DOHH2 (cell line): ENCODE results near the gene SMTNL1.

Experiments
- H3F3A ChIP-seq: fragments of 200-600 bp; sonication (generic), shearing (Covaris generic); 2 replicates; pipeline ENCODE4 v1.6.0; 2016; ENCODE audit warnings: antibody characterized with exemption, mild to moderate bottlenecking; ENCODE audit not compliant: control insufficient read depth, insufficient read depth
- H3K27ac ChIP-seq: fragments of 200-600 bp; sonication (generic); 2 replicates; pipeline ENCODE4 v1.5.1; 2014; ENCODE audit warnings: low read depth, mild to moderate bottlenecking, low read length, moderate library complexity
- H3K27me3 ChIP-seq: fragments of 200-600 bp; sonication (generic); 2 replicates; pipeline ENCODE4 v1.6.1; 2014; ENCODE audit warnings: mild to moderate bottlenecking, low read length, mixed read lengths; ENCODE audit not compliant: control insufficient read depth
- H3K36me3 ChIP-seq: fragments of 200-600 bp; sonication (generic); 2 replicates; pipeline ENCODE4 v1.6.1; 2014; ENCODE audit warnings: mild to moderate bottlenecking, low read length, moderate library complexity, mixed read lengths; ENCODE audit not compliant: control insufficient read depth
- H3K4me1 ChIP-seq: fragments of 200-600 bp; sonication (generic); 2 replicates; pipeline ENCODE4 v1.6.1; 2014; ENCODE audit warnings: mild to moderate bottlenecking, low read length, mixed read lengths; ENCODE audit not compliant: control insufficient read depth
- H3K4me2 ChIP-seq: fragments of 200-600 bp; sonication (generic); 2 replicates; pipeline ENCODE4 v1.6.0; 2014; ENCODE audit warnings: mild to moderate bottlenecking, low read length, moderate library complexity
- H3K4me3 ChIP-seq: fragments of 200-600 bp; sonication (generic); 2 replicates; pipeline ENCODE4 v1.5.1; 2014; ENCODE audit warnings: mild to moderate bottlenecking, low read length, mixed read lengths
- H3K79me2 ChIP-seq: fragments of 200-600 bp; sonication (generic); 2 replicates; pipeline ENCODE4 v1.6.1; 2014; ENCODE audit warnings: mild to moderate bottlenecking, low read length, mixed read lengths; ENCODE audit not compliant: control insufficient read depth
- H3K9me2 ChIP-seq: fragments of 200-600 bp; sonication (generic); replicated peaks from 2 replicates; pipeline ENCODE4 v1.6.1; 2014; ENCODE audit warnings: mild to moderate bottlenecking, low read length, mixed read lengths; ENCODE audit not compliant: control insufficient read depth
- H3K9me3 ChIP-seq: fragments of 200-600 bp; sonication (generic); 2 replicates; pipeline ENCODE4 v1.6.1; 2014; ENCODE audit warnings: antibody characterized with exemption, low read length, mixed read lengths; ENCODE audit not compliant: control insufficient read depth, insufficient read depth
- H4K20me1 ChIP-seq: fragments of 200-600 bp; sonication (generic); 2 replicates; pipeline ENCODE4 v1.6.0; 2014; ENCODE audit warnings: low read depth, mild to moderate bottlenecking, antibody characterized with exemption, low read length, moderate library complexity; ENCODE audit not compliant: control insufficient read depth, insufficient read depth
- CTCF ChIP-seq: fragments of 200-600 bp; sonication (generic); IDR thresholded peaks from one replicate; pipeline ENCODE4 v1.5.1; 2014; ENCODE audit warnings: antibody characterized with exemption, mild to moderate bottlenecking, low read depth, low read length; ENCODE audit not compliant: poor library complexity, severe bottlenecking
- EZH2phosphoT487 ChIP-seq: fragments of 200-600 bp; sonication (generic); IDR thresholded peaks from 2 replicates; pipeline ENCODE4 v1.6.1; 2017; ENCODE audit warnings: borderline replicate concordance, mild to moderate bottlenecking, antibody characterized with exemption, low read length, moderate library complexity, mixed read lengths

The SMTNL1 gene

GRCh38 chr11:57513911-57514537 is 23.4 kb upstream of the SMTNL1 start:
- H3K79me2 ChIP-seq = peaks cover 40% of the 10 kb centered on the region
- peak overlapping the region; percentile 68 for H3K27ac ChIP-seq
- TF ChIP-seq CTCF (no peak), EZH2phosphoT487 (no peak)

GRCh38 chr11:57514538-57515331 is 22.7 kb upstream of the SMTNL1 start:
- Histone ChIP-seq H3K9me3 (no peaks in the 10 kb centered on the region), H3K79me2 (peaks cover 40% of the 10 kb centered on the region), H4K20me1 (no peaks in the 10 kb centered on the region), H3K27me3 (no peaks in the 10 kb centered on the region), H3F3A (peaks cover 6% of the 10 kb centered on the region; the same call in 1 of the 2 replicates), H3K9me2 (no peaks in the 10 kb centered on the region), H3K4me2 (peak overlapping the region; percentile 73), H3K4me1 (peaks cover 45% of the 10 kb centered on the region), H3K4me3 (peak overlapping the region; percentile 79), H3K36me3 (peaks cover 14% of the 10 kb centered on the region), H3K27ac (peak overlapping the region; percentile 68)
- TF ChIP-seq CTCF = no peak
- TF ChIP-seq EZH2phosphoT487 = no peak

More at GRCh38 chr11:57513911-57514537, 23.4 kb upstream of the SMTNL1 start:
- H3K4me2 ChIP-seq = peak overlapping the region; percentile 73
- H3K27me3 ChIP-seq = no peaks in the 10 kb centered on the region
- peaks cover 47% of the 10 kb centered on the region for H3K4me1 ChIP-seq
- peak overlapping the region; percentile 79 for H3K4me3 ChIP-seq
- H4K20me1 ChIP-seq = no peaks in the 10 kb centered on the region
- peaks cover 14% of the 10 kb centered on the region for H3K36me3 ChIP-seq
- no peaks in the 10 kb centered on the region for H3K9me2 ChIP-seq
- peaks cover 6% of the 10 kb centered on the region; the same call in 1 of the 2 replicates for H3F3A ChIP-seq
- H3K9me3 ChIP-seq = no peaks in the 10 kb centered on the region

- H3K4me2 ChIP-seq = peak within 1 kb of the TSS; percentile 73
- H3K9me2 ChIP-seq = no peaks in the 10 kb centered on the region
- peaks cover 42% of the 10 kb centered on the region for H3K4me1 ChIP-seq
- H3K36me3 ChIP-seq = peaks cover 14% of the 10 kb centered on the region
- H3K27ac ChIP-seq = peak within 1 kb of the TSS; percentile 68
- no peak for TF ChIP-seq EZH2phosphoT487
- TF ChIP-seq CTCF = peak; percentile 37
- H3F3A ChIP-seq = peaks cover 6% of the 10 kb centered on the region; the same call in 1 of the 2 replicates
- H3K9me3 ChIP-seq = no peaks in the 10 kb centered on the region
- peaks cover 40% of the 10 kb centered on the region for H3K79me2 ChIP-seq
- H3K27me3 ChIP-seq = no peaks in the 10 kb centered on the region
- peak within 1 kb of the TSS; percentile 79 for H3K4me3 ChIP-seq
- H4K20me1 ChIP-seq = no peaks in the 10 kb centered on the region
Measured at GRCh38 chr11:57515332-57516060, 21.9 kb upstream of the SMTNL1 start, which contains the start of gene SLC43A1. TSS of gene SLC43A1 (minus strand) at chr11:57515702. CDS start at chr11:57514111, 1,591 bp downstream.
